HG02642 (cell line): ENCODE results near the gene OR10C1.

Experiments
- ATAC-seq: cut with Tn5 transposase; IDR thresholded peaks from one replicate; pipeline ENCODE4 v1.9.1; 2021; ENCODE audit warnings: mild to moderate bottlenecking; ENCODE audit not compliant: unreplicated experiment, poor library complexity

The OR10C1 gene

DNA sequence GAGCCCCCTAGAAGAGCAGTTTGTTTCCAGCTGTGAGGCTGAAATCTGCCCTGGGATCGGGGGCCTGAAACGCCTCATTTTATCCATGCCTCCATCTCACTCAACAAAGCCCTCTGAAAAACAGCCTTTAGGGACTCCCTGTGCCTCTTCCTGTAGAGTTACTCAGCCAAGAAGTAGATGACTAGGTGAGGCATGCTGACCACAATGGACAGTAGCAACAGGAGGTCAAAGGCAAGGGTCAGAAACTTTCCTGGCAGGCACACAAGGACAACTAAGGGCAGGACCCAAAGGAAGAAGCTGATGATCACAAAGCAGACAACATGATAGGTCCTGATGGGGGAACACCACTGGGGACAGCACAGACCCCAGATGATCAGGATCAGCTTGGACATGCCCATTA is 35.9 kb downstream of the OR10C1 start:
- ATAC-seq = no peak

DNA sequence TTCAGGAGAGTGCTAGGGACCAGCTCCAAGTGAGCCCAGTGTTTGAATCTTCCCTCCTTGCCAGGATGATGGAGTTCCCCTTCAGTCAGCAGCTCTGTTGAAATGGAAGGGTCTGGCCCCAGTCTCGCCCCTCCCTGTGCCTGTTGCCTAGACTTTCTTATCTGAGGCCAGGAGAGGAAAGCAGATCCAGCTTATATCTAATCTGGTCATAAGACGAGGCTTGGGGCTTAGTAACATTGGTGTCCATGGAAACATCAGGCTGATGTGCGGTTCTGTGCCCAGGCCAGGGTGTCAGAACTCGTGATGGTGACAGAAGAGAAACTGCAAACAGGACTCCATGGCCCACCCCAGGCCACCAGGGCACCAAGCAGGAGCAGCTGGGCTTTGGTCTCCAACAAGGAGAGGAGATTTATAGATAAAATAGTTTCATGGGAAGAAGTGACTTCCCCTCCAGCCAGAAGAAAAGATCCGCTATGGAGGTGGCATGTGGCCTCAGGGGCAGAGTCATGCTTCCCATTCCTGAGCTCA is 38.9 kb downstream of the OR10C1 start:
- no peak for ATAC-seq

DNA sequence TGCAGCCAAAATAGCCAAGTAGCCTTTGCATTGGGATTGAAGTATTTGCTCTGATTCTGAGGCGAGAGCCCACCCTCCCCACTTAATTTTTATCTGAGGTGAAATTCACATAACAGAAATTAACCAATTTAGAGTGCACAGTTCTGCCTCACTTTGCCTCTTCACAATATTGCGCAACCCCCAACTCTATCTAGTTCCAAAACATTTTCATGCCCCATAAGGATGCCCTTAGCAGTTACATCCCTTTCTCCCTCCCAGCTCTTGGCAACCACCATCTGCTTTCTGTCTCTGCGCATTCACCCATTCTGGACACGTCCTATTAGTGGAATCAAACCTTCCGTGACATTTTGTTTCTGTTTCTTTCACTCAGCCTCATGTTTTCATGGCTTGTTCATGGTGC is 39.6 kb downstream of the OR10C1 start:
- no peak for ATAC-seq

DNA sequence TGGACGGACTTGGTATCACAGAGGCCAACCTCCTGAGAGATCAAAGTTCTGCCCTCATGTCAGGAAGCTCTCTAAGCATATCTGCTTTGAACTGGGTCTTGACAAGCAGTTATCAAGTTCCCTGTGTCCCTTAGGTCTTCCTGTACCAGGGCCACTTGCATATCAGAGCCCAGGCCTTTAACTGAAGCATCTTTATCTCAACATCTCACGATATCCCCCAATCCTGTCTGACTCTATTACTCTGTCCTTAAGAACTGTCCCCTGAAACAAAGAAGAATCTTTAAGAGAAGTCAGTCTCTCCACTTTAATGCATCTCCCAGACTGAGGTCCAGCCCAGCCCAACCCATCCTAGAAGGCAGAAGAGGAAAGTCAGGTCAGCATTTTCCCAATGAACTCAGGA is 40.5 kb downstream of the OR10C1 start:
- no peak for ATAC-seq

DNA sequence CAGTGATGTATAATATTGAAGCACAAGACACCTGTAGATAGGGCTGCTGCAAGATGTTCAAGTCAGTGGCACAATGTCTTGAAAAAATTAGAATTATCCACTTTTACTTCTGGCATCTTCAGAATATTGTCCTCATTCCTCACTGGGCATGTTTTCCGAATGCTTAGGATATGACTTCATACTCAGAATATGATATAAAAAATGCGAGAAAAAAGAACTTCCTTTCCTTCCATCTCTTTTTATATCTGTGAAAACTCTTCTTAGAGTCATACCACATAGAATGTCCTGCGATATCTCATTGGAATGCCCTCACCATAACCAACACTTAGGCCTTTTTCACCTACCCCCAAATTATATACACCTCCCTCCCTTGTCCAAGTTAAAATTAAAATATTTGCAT is 44.1 kb downstream of the OR10C1 start:
- ATAC-seq = no peak

DNA sequence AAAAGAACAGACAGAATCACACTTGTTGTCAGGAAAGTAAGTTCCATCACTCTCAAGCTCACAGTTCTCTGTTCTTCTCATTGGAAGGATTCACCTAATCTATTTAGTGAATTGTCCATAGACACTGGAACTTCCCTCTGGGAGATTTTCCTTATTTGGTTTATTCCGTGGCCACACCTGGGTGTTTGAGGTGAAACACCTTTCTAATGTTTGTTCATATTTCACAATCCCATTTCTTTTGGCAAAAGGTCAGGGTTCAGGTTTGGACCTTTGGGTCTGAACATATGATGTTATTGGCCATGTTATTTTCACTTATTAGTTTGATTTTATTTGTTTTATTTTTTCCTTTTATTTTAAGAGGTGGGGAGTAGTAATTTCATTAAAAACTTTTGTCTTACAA is 44.6 kb downstream of the OR10C1 start:
- no peak for ATAC-seq

DNA sequence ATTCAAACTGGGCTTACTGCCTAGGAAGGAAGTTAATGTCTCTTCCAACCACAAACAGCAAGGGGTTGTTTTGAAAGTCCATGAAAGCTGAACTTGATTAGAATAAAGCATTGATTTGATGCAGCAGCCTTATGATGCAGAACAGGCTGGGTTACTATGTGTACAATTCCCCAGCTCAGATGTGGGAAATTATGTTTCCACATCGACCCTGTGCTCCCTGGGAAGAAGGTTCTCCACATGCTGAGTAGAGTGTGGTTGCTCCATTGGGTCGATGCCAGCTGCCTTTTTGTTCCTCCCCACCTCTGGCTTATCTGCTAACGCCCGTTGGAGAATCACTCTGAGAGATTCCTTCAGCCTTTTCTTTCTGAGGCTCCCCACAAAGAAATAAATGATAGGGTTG is 47.5 kb downstream of the OR10C1 start:
- ATAC-seq = no peak

DNA sequence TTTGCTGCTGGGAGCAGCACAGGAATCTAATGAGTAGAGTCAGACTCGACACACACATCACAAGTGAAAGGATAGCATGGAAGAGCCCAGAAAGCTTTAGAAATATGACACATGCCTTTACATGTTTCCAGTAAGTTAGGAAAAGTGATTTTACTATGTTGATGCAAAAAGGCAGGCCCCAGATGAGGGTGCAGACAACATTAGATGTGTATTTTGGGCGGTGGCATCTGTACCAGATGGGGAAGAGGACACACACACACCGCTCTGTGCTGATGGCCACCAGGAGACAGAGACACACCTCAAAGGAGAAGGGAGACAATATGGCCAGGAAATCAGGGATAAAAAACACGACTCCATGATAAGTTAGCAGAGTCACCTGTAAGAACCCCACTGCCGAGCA is 48.0 kb downstream of the OR10C1 start:
- no peak for ATAC-seq

DNA sequence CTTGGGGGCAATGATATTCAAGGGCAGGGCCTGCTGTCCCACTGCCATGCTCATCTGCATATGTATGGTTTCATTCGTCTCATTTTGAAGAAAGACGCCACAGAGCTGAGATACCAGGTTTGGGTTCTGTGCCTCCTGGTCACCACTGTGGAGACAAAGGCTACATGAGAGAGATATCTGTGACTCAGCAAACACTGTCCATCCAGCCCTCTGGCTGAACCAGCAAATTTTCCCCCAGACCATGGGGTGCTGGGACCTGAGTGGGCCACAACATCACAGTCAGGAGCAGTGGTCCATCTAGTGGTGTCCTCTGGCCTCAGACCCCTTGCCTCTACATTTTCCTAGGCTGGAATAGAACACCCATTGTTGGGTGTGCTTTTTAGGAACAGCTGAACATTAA is 48.6 kb downstream of the OR10C1 start, which contains the start of gene MAS1L:
Gene MAS1L, minus strand, starts transcription at position 297 of the 400 bp plus-strand sequence. Its CDS starts 54 bp downstream, at position 243.
- no peak for ATAC-seq

DNA sequence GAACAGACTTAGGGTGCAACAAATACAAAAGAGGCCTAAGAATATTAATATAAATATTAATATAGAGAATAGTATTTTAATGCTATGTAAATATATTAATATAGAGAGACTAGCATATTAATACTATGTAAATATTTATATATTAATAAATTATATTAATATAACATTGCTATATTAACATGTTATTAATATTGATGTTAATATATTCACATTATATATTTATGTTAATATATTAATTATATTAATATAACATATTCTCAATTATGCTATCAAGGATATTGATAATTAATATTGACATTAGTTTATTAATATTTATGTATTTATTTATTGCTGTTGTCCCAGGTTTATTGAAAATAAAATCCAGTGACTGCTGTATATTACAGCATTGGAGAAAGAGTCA is 49.8 kb downstream of the OR10C1 start:
- no peak for ATAC-seq

DNA sequence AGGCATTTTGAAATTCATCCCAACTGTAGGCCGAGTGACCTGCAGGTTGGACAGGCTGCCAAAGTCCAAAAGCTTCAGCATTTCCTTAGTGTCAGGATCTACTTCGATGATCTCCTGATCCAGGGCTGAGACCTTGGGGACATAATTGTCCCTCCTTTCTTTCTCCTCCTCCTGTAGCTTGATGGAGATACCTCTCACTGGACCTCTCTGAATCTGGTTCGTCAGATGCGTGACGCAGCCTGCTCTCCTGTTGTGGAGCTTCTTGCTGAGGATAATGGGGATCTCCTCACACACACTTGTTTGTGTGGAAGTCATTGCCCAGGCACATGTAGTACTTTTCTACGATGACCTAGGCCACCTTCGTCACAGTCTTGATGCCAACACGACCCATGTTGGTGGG is 50.2 kb downstream of the OR10C1 start:
- no peak for ATAC-seq

DNA sequence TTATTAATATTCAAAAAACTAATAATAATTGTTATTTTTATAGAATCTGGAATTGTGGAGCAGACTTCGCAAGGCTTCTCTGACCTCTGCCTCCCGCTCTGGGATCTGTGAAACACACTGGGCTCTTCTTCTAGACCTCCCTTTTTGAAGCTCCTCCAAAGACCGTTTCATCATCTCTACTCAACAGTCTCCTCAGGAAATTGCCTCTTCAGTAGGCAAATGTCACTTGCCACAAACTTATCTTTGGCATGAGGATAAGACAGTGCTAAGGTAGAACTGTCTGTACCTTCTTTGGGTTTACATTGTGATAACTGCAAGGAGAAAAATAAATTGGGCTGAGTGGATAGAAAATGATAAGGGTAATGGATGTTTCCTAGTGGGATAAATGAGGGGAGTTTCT is 50.9 kb downstream of the OR10C1 start:
- no peak for ATAC-seq

DNA sequence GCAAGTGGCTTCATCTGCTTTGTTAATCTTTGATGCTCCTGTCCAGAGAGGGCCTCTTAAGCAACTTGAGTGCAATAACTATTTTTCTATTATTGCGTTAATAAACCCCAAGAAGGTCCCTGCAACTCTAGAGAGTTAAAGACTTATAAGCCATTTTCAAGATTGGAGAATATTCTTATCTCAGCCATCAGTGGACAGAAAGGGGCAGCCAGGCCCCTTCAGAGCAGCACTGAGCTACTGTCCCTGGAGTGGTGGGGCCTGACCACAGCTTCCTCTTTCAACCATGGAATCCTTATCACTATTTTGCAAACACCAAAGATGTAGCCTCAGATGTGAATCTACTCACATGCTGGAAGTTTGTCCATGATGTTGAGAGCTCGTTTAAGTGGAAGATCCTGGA is 51.4 kb downstream of the OR10C1 start:
- ATAC-seq = no peak
